Keratinocyte (primary cell): Measurements from ENCODE around the gene LRBA. TPM values are rescaled to one million over a fixed set of nuclear protein-coding genes. Genes with fewer than 3 reads are reported as not detected.
"Not testable (repeated sequence)": the region's sequence is repeated elsewhere in the genome, so short reads cannot be mapped to it uniquely, and the experiment has no call there.

ENCODE experiments used
- DNase-seq: peaks from one replicate; pipeline ENCODE4 v3.0.0-alpha.2; 2011; ENCODE audit warnings: low read depth, missing footprints, low spot score
- FAIRE-seq: peaks from 2 replicates; lab custom pipeline; 2011; peaks lifted over from hg19 to GRCh38; lab: Jason Lieb, UNC
- H2AFZ ChIP-seq: 2 replicates; pipeline ENCODE4 v1.6.0; 2012; ENCODE audit warnings: low read length, control low read depth, inconsistent platforms; ENCODE audit not compliant: control insufficient read depth
- H3K27ac ChIP-seq: 2 replicates; pipeline ENCODE4 v1.5.1; 2011; ENCODE audit warnings: low read length; ENCODE audit not compliant: control insufficient read depth, insufficient read depth
- H3K27me3 ChIP-seq: 3 replicates; pipeline ENCODE4 v1.6.0; 2011; ENCODE audit warnings: low read length; ENCODE audit not compliant: control insufficient read depth, insufficient read depth; ENCODE audit errors: extremely low read depth
- H3K36me3 ChIP-seq, 2 experiments: 2 replicates in 1 of 2; 3 replicates in 1 of 2; pipeline ENCODE4 v1.5.1; 2011; ENCODE audit warnings: low read length in 2 of 2, mild to moderate bottlenecking in 1 of 2; ENCODE audit not compliant: control insufficient read depth in 2 of 2, insufficient read depth in 2 of 2; ENCODE audit errors: extremely low read depth in 1 of 2
- H3K4me1 ChIP-seq: 3 replicates; pipeline ENCODE4 v1.5.1; 2011; ENCODE audit warnings: low read length; ENCODE audit not compliant: control insufficient read depth, insufficient read depth; ENCODE audit errors: extremely low read depth
- H3K4me2 ChIP-seq: 3 replicates; pipeline ENCODE4 v1.6.0; 2011; ENCODE audit warnings: low read depth, low read length; ENCODE audit not compliant: control insufficient read depth, insufficient read depth; ENCODE audit errors: extremely low read depth
- H3K4me3 ChIP-seq, 3 experiments: fragments of 200-600 bp in 1 of 3; sonication (generic) in 1 of 3; 2 replicates in 2 of 3; 3 replicates in 1 of 3; pipeline ENCODE4 v1.5.1; 2011 to 2016; ENCODE audit warnings: low read length in 3 of 3, mild to moderate bottlenecking in 3 of 3, control low read depth in 2 of 3, inconsistent platforms in 1 of 3, low read depth in 1 of 3, mixed read lengths in 1 of 3, mixed run types in 1 of 3, moderate library complexity in 1 of 3; ENCODE audit not compliant: control insufficient read depth in 2 of 3, insufficient read depth in 2 of 3; ENCODE audit errors: extremely low read depth in 1 of 3
- H3K79me2 ChIP-seq: 2 replicates; pipeline ENCODE4 v1.6.0; 2012; ENCODE audit warnings: low read length; ENCODE audit not compliant: control insufficient read depth, insufficient read depth
- H3K9ac ChIP-seq: 3 replicates; pipeline ENCODE4 v1.6.0; 2011; ENCODE audit warnings: low read length; ENCODE audit not compliant: control insufficient read depth, insufficient read depth; ENCODE audit errors: extremely low read depth
- H3K9me1 ChIP-seq: 3 replicates; pipeline ENCODE4 v1.6.0; 2011; ENCODE audit warnings: low read length; ENCODE audit not compliant: control insufficient read depth, insufficient read depth; ENCODE audit errors: extremely low read depth
- H3K9me3 ChIP-seq: 2 replicates; pipeline ENCODE4 v1.5.1; 2012; ENCODE audit warnings: low read depth, low read length; ENCODE audit not compliant: control insufficient read depth
- H4K20me1 ChIP-seq: 3 replicates; pipeline ENCODE4 v1.6.0; 2011; ENCODE audit warnings: low read length; ENCODE audit not compliant: control insufficient read depth, insufficient read depth; ENCODE audit errors: extremely low read depth
- CTCF ChIP-seq, 3 experiments: IDR thresholded peaks in 1 of 3; conservative IDR thresholded peaks in 1 of 3; optimal IDR thresholded peaks in 1 of 3; 2 replicates in 2 of 3; 3 replicates in 1 of 3; pipeline versions ENCODE3 to v1.5.1; 2011; ENCODE audit warnings: low read length in 3 of 3, mild to moderate bottlenecking in 3 of 3, moderate library complexity in 2 of 3, control low read depth in 1 of 3, inconsistent platforms in 1 of 3; ENCODE audit not compliant: insufficient read depth in 2 of 3; ENCODE audit errors: extremely low read depth in 1 of 3
- EZH2 ChIP-seq: IDR thresholded peaks from one replicate; pipeline ENCODE4 v1.6.1; 2012; ENCODE audit warnings: inconsistent platforms, mild to moderate bottlenecking, low read length, moderate library complexity
- dilution Hi-C: fragments of 300-500 bp; cut with MboI; formaldehyde crosslinking; loops from one replicate; pipeline ENCODE4 v1.7.0; 2020; ENCODE audit warnings: low sequenced_read_pairs; ENCODE audit not compliant: extremely low pct_ligation_motif_present
- polyA plus RNA-seq, 5 experiments: library from polyadenylated mRNA; depleted of rRNA in 3 of 5; stranded (reverse) in 3 of 5; stranded (forward) in 1 of 5; unstranded in 1 of 5; fragments of >200 nt; gene quantifications; 1 replicate in 1 of 5; 2 replicates in 3 of 5; 3 replicates in 1 of 5; pipeline versions ENCODE4 v1.2.1 to v1.2.3, GENCODE V29; 2011 to 2012; ENCODE audit warnings: missing spikeins in 2 of 5, low read depth in 1 of 5, low replicate concordance in 1 of 5

The LRBA gene
- polyA plus RNA-seq, 1 donor (not counting 4 experiments of a cell fraction or from before 2014, with no cell fraction given), result 35.6 TPM

GRCh38 chr4:151031831-151032605 lies 16.9 kb upstream of the LRBA start:
- peak overlapping the region; percentile 85 for H2AFZ ChIP-seq
- FAIRE-seq (peak; percentile 53), DNase-seq (no peak)
- no peak overlapping the region for H3K4me3 ChIP-seq
- H3K9me1 ChIP-seq, result no peaks in the 10 kb centered on the region
- H3K27me3 ChIP-seq, result no peaks in the 10 kb centered on the region
- dilution Hi-C loops, result no loop called here
- no peaks in the 10 kb centered on the region for H3K36me3 ChIP-seq
- no peaks in the 10 kb centered on the region for H3K79me2 ChIP-seq
- H3K4me2 ChIP-seq, result peak overlapping the region; percentile 62
- peak overlapping the region; percentile 54 for H3K27ac ChIP-seq
- TF ChIP-seq CTCF (optimal IDR thresholded peaks at IDR 0.05 in 1 of 3, IDR thresholded peaks at IDR 0.05 in 1 of 3, conservative IDR thresholded peaks at IDR 0.05 in 1 of 3; ENCODE audit: extremely low read depth in 1 of 3, insufficient read depth in 2 of 3, low read length in 3 of 3), result no peak
- TF ChIP-seq EZH2, result no peak
- no peaks in the 10 kb centered on the region for H3K9me3 ChIP-seq
- peaks cover 6% of the 10 kb centered on the region for H3K4me1 ChIP-seq
- no peak overlapping the region for H3K9ac ChIP-seq
- H4K20me1 ChIP-seq, result no peaks in the 10 kb centered on the region

- Histone ChIP-seq H3K9me3 (no peaks in the 10 kb centered on the region), H2AFZ (no peak overlapping the region), H3K27me3 (no peaks in the 10 kb centered on the region), H4K20me1 (no peaks in the 10 kb centered on the region), H3K27ac (no peak overlapping the region), H3K4me1 (peaks cover 6% of the 10 kb centered on the region), H3K36me3 (no peaks in the 10 kb centered on the region), H3K9ac (no peak overlapping the region), H3K9me1 (no peaks in the 10 kb centered on the region), H3K4me2 (no peak overlapping the region), H3K79me2 (no peaks in the 10 kb centered on the region), H3K4me3 (no peak overlapping the region)
- FAIRE-seq (no peak), DNase-seq (no peak)
- dilution Hi-C loops, result no loop called here
- TF ChIP-seq CTCF (optimal IDR thresholded peaks at IDR 0.05 in 1 of 3, IDR thresholded peaks at IDR 0.05 in 1 of 3, conservative IDR thresholded peaks at IDR 0.05 in 1 of 3; ENCODE audit: extremely low read depth in 1 of 3, insufficient read depth in 2 of 3, low read length in 3 of 3), result no peak
- no peak for TF ChIP-seq EZH2
Measured at GRCh38 chr4:151029537-151029936, 14.5 kb upstream of the LRBA start.

GRCh38 chr4:151029006-151029405 lies 13.9 kb upstream of the LRBA start:
- dilution Hi-C loops, result not testable (repeated sequence)

More at GRCh38 chr4:151029006-151029405, 13.9 kb upstream of the LRBA start:
- FAIRE-seq, H3K9me3 ChIP-seq, H3K9ac ChIP-seq, H3K27me3 ChIP-seq, H4K20me1 ChIP-seq, H3K36me3 ChIP-seq, H2AFZ ChIP-seq, H3K27ac ChIP-seq, DNase-seq, H3K4me3 ChIP-seq, H3K4me1 ChIP-seq, H3K79me2 ChIP-seq, H3K9me1 ChIP-seq, H3K4me2 ChIP-seq: not testable (repeated sequence)
